GM12875 (cell line): Measurements from ENCODE around the gene GFPT2.

Source experiments
- H3K4me3 ChIP-seq: one replicate; pipeline ENCODE4 v1.5.1; 2011; ENCODE audit warnings: low read depth, low read length, control low read depth
- CTCF ChIP-seq: IDR thresholded peaks from 2 replicates; pipeline ENCODE4 v1.5.1; 2011; ENCODE audit warnings: low read depth, mild to moderate bottlenecking, control low read depth, inconsistent platforms, low read length, moderate library complexity, borderline replicate concordance; ENCODE audit not compliant: insufficient read depth

Gene GFPT2

GRCh38 chr5:180395540-180396274 lies 42.6 kb upstream of the GFPT2 start:
- TF ChIP-seq CTCF = no peak
- H3K4me3 ChIP-seq = no peak overlapping the region

- H3K4me3 ChIP-seq = no peak overlapping the region
- no peak for TF ChIP-seq CTCF
Observed at GRCh38 chr5:180394031-180394636, 41.0 kb upstream of the GFPT2 start.

GRCh38 chr5:180391276-180391675 lies 38.1 kb upstream of the GFPT2 start:
- TF ChIP-seq CTCF = no peak
- H3K4me3 ChIP-seq = no peak overlapping the region

GRCh38 chr5:180390441-180391190 lies 37.5 kb upstream of the GFPT2 start:
- TF ChIP-seq CTCF = no peak
- no peak overlapping the region for H3K4me3 ChIP-seq

- no peak for TF ChIP-seq CTCF
- no peak overlapping the region for H3K4me3 ChIP-seq
Observed at GRCh38 chr5:180389252-180390101, 36.3 kb upstream of the GFPT2 start.

GRCh38 chr5:180387798-180388197 lies 34.7 kb upstream of the GFPT2 start:
- TF ChIP-seq CTCF = no peak
- no peak overlapping the region for H3K4me3 ChIP-seq
